Measurements from ENCODE around the gene PRKAB1.
"Not testable (repeated sequence)": the region's sequence is repeated elsewhere in the genome, so short reads cannot be mapped to it uniquely, and the experiment has no call there.

The PRKAB1 gene

DNA sequence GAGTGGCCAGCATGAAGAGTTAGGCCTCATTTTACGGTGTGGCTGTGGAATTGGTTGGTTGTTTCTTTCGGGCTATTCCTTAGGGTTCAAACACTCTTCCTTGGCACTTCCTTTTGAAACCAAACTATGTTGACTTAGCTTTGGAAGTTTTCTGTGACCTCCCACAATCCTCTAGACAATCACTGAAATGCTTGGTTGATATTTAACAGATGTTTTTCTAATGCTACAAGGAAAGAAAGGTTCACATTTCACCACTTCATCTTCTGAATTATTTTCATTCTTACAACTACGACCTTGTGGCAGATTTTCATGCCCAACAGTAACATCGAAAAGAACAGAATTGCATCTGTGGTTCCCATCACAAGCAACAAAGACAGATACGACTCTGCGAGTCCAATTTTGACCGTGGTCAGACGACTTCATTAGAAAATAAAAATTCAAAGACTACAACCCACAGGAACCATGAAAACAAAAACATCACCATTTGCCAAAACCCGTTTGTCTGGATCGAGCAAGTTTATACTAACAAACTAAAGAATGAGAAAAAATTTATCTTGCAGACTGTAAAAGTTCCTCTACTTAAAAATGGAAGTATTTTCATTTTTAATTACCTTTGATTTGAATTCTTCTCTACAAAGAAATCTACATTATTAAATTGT is 16.9 kb downstream of the PRKAB1 start:
- no peak for DNase-seq (ENCODE audit: low read depth, low spot score)

DNA sequence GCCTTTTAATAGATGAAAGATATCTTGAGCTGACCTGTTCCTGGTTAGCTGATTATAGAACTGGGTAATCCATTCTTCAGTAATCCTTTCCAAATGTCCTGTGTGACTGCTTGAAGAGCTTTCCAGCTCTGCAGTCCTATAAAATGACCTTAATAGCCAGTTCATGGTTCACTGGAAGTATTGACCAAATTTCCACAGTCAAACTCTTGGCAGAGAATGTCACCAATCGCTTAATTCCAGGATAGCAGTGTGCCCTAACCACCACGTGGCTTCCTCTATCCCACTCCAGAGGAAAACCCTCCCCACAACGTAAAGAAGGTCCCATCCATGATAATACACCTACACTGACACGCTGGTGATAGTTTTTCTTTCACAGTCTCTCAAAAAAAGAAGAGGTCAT is 17.4 kb downstream of the PRKAB1 start:
- DNase-seq (ENCODE audit: low read depth, low spot score), result no peak

DNA sequence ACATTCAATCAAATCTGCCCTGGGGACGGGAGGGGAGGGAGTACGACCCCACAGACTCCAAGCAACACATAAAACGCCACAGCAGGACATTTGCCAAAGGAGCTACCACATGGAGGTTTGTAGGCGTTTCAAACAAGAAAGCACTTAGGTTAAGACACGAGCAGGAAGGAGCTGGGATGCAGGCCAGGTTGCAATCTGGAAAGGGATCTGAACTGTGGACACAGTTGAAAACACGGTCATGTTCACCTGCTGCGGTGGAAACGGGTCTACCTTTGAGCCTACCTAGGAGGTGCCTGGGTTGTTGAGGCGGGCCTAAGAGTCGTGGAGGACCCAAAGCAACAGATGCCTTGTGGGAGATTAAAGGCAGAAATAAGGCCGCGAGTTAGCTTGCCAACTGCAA is 18.4 kb downstream of the PRKAB1 start:
- no peak for DNase-seq (ENCODE audit: low read depth, low spot score)

DNA sequence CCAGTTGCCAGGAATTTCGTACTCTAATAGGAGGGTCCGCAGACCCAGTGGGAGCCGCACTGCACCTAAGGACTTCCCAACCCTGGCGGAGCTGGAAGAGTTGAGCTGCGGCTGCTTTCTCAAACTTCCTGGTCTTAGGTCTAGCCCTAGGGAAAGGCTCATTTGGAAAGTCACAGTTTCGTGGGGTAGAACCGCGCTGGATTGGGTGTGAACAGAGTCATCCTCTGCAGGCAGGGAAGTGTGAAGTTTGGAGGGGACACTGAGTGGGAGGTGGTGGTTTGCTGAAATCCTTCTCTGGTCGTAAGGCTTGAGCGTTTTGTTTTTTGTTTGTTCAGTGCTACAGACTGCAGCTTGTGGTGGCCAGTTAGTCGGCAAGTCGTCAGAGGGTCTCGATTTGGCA is 18.8 kb downstream of the PRKAB1 start:
- no peak for DNase-seq (ENCODE audit: low read depth, low spot score)

DNA sequence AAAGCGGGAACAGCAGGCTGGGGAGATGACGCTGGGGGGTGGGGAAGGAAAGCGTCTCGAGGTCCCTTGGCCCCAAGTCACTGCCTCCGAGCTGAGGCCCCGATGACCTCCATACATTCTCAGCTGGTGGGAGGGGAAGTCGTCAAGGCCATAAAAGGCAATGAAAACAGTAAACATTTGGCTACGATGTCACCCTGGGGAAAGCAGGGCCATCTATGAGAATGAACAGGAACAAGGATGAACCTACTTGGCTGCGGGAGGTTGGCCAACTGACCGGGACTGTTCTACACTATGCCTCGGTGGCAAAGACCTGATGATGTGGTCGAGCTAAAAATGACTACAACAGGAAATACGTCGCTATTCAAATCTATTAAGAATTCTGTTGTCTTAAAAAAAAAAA is 19.5 kb downstream of the PRKAB1 start:
- no peak for DNase-seq (ENCODE audit: low read depth, low spot score)

DNA sequence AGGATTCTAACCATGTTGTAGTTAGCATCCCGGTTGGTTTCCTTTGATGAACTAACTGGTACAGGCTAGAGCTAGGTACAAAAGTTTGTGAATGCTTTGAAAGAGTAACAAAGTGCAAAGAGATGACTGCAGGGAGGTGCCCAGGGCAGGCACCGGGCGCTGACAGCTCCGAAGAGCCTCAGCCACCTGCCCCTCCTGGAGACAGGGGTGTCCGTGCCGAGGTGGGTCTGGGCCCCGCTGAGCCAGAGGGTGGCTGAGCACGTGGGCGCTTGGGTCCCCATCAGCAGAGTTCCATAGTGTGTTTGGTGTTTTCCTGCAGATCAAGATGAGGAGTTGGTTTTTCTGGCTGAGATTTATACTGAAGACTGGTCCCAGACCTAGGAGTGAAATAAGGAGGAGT is 19.9 kb downstream of the PRKAB1 start:
- DNase-seq (ENCODE audit: low read depth, low spot score), result no peak

DNA sequence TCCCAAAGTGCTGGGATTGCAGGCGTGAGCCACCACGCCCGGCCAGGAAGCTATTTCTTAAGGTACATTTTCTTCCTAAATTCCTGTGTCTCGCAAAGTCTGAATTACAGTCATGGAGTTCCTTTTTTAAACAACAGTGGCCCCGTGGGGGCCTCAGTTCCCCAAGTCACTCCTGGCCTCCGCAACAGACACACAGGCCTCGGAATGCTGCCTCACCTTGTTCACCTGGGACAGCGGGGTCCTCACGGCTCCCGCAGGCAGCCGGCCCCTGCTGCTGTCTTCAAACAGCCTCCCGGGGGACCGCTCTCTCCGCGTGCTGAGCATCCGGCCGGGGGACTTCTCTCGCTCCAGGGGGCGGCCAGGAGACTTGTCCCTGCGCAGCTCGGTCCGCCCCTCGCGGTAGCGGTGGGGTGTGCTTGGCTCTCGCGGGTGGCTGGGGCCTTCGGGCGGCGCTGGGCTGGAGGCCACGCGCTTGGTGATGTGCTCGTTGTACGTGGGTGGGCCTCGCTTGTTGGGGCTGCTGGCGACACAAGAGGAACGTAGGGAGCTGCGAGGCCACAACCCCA is 22.1 kb downstream of the PRKAB1 start:
- DNase-seq (ENCODE audit: low read depth, low spot score), result no peak

DNA sequence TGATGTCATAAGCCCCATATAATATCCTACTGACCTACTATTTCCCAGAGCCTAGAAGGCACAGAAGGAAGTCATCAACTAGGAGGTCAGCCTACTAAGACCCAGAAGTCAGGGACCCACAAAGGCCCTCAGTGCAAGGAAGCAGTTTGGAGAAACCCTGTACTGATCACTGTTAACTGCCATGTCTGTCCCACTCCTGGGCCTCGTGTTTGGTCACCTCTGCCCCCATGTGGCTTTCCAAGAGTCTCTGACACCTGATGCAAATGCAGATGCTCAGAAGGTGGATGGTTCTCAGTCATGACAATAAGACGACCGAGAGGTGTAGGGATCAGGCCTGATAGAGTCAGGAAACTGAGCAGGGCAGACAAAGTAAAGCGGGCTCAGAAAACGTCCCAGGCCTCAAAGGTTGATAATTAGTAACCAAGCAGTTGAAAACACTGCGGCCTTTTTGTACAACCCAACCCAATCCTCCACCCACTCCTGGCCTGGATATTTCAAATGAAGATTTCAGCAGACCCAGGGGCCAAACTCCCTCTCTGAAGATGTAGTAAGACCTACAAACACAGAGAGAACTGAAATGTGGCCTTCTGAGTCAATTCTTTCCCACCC is 23.4 kb downstream of the PRKAB1 start:
- no peak for DNase-seq (ENCODE audit: low read depth, low spot score)

DNA sequence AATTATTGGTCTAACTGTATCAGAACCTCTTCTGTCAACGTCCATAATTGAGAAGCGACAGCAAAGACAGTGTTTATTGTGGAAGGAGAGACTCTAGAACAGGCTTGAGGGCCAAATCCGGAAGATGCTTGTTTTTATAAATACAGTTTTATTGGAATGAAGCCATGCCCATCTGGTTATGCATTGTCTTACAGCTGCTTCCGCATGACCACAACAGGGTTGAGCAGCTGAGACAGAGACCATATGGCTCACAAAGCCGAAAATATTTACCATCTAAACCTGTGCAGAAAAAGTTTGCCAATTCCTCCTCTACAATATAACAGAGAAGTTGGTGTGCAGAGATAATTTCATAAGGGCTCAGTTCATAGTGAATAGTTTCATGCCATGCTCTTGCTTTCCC is 24.5 kb downstream of the PRKAB1 start:
- DNase-seq (ENCODE audit: low read depth, low spot score), result no peak

DNA sequence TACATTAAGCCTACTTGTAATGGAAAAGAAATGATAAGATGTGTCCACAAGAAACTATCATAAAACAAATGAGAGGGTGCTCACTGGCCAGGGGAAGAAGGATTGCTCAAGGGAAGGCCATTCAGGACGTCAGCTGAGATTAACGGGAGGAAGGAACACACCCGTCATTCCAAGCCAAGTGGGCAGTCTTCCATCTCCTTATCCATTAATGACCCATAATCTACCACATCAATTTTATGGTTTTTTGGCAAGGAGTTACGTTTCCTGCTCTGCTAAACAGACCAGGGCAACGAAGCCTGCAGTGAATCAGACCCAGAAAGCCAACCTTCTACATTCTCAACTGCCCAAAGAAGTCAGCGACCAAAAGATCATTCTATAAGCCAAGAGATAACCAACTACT is 25.1 kb downstream of the PRKAB1 start:
- no peak for DNase-seq (ENCODE audit: low read depth, low spot score)

DNA sequence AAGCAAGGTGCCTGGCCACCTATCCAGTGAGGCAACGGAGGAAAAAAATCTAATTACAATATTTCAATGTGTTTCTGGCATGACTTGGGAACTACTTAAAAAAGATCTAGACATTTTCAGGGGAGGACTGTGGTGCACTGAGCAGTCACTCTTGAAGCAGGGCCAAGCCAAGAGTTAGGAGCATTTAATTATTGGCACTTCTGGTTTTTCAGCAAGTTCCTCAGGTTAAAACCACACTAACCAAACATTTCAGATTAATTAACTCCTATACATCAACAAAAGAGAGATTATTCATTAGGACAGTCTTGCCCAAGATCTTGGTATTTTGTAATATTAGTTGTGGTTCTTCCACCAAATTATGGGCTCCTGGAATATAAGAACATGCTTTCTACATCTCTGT is 25.6 kb downstream of the PRKAB1 start:
- DNase-seq (ENCODE audit: low read depth, low spot score), result no peak

DNA sequence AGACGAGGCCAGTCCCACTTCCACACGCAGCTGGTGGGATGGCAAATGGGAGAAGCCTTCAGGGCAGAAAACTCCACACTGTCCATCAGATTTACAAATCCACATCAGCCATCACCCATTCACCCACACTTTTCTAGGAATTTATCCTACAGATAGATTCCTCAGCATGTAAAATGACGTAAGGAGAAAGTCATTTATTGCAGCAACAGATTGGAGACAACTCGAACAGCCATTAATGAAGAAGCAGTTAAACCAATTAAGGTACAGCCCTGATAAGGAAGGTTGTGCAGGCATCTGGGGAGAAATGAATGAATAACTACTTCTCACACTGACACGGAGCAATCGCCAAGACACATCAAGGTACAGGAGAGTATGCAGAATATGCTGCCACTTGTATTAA is 26.2 kb downstream of the PRKAB1 start:
- no peak for DNase-seq (ENCODE audit: low read depth, low spot score)

DNA sequence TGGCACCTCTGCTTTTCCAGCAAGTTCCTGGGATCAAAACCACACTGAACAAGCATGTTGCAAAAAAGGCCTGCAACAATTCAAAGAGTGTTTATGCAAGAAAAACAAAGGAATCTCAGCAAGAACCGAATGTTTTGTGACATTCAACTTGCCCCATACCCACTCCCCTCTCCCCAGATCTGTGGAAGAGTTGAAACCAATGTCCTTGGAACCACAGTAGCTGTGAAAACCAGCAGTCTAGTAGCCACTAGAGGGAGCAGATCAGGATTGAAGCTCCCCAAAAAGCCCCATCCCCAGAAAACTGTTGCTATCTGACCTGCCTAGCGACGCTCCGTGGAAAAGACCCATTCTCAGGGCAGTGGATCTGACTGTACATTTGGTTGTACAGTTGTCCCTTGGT is 27.1 kb downstream of the PRKAB1 start:
- no peak for DNase-seq (ENCODE audit: low read depth, low spot score)

DNA sequence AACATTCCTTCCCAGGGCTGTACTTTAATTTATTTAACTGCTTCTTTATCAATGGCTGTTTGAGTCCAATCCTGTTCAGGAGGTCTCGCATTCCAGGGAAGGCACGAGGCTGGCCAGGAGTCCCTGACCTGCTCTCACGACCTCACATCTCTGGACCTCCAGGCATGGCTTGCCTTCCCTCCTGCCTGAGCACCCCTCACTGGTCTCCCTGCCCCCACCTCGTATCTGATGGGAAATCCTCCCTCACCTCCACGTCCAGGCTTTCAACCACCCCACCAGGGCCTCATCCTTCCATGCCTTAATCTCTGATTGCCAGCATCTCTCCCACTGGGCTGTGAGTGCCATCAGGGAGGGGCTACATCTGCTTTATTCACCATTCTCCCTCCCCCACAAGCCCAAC is 29.0 kb downstream of the PRKAB1 start:
- no peak for DNase-seq (ENCODE audit: low read depth, low spot score)

DNA sequence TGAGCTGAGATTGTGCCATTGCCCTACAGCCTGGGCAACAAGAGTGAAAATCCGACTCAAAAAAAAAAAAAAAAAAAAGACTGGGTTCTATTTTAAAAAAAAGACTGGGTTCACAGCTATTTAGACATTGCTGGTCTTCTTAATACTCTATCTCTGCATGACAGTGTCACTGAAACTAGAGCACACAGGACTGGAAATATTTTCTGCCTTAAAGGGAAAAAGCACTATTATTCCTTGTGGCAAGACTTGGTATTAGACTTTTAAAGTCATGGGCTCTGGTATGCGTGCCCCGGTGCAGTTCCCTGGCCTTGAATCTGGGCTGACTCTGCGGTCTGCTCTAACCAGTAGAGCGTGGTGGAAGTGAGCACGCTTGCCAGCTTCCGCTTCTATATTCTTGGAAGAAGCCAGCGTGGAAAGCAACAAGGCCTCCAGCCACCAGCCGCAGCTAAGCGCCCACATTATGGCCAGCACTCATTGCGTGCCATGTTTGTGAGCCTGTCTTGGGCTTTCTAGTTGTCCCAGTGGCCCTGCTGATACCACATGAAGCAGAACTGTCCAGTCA is 31.3 kb downstream of the PRKAB1 start:
- no peak for DNase-seq (ENCODE audit: low read depth, low spot score)

DNA sequence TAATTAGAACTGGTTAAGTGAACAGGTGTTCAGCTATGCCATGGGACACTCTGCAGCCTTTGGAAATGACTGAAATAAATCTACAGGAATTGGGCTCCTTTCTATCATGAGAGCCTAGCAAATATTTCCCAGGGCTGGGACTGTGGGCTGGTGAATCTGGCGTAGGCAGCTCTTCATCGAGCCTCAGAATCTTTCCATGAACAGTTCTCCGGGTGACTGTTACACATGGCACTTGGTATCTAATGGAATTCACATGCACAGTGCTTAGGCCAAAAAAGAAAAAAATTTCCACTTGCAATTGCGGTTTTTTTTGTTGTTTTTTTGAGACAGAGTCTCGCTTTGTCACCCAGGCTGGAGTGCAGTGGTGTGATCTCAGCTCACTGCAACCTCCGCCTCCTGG is 32.1 kb downstream of the PRKAB1 start:
- DNase-seq (ENCODE audit: low read depth, low spot score), result no peak

DNA sequence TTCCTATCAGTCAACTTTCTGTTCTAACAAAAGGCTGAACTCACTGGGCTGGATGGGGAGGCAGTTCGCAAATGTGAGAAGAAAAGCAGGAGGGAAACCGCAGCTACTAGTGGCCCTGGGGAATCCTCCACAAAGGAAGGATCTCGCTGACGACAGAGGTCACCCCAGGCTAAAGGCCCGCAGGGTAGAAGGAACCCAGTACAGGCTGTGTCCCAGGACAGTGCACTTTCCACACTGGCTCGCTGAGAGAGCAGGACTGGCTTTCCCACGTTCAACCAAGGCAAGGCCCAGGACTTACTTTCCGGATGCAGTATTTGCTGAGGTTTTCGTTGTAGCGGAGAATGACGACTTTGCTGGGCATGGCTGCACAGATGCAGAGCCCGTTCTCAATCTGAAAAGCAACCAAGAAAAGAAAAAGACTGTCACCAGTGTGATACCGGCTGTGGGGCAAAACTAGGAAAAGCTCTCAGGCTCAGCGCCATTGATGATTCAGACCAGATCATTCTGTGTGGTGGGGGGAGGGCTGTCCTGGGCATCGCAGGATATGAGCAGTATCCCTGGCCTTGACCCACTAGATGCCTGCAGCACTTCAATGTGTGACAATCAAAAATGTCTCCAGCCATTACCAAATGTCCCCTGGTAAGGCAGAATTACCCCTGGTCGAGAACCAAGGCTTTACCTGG is 36.3 kb downstream of the PRKAB1 start:
- no peak for DNase-seq (ENCODE audit: low read depth, low spot score)

DNA sequence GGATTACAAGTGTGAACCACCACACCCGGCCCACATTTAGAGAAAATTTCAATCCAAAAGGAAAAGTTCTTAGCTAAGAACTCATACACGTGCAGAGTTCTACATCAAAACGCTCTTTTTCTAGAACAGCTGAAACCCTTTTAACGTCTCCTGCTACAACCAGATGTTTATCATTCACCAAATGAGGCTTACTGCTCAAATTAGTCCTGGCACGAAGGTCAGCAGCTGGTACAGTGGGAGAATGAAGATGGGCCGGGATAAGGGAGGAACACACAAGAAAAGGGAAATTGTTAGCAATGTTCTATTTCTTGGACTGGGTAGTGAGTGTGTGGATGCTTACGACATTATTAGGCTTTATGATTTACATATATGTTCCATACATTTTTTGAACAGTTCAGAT is 37.2 kb downstream of the PRKAB1 start:
- DNase-seq (ENCODE audit: low read depth, low spot score), result no peak

DNA sequence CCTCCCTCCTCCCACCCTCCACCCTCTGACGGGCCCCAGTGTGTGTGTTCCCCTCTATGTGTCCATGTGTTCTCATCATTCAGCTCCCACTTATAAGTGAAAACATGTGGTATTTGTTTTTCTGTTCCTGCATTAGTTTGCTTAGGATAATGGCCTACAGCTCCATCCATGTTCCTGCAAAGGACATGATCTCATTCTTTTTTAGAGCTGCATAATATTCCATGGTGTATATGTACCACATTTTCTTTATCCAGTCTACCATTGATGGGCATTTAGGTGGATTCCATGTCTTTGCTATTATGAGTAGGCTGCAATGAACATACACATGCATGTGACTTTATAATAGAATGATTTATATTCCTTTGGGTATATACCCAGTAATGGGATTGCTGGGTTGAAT is 38.5 kb downstream of the PRKAB1 start:
- DNase-seq (ENCODE audit: low read depth, low spot score), result not testable (repeated sequence)

DNA sequence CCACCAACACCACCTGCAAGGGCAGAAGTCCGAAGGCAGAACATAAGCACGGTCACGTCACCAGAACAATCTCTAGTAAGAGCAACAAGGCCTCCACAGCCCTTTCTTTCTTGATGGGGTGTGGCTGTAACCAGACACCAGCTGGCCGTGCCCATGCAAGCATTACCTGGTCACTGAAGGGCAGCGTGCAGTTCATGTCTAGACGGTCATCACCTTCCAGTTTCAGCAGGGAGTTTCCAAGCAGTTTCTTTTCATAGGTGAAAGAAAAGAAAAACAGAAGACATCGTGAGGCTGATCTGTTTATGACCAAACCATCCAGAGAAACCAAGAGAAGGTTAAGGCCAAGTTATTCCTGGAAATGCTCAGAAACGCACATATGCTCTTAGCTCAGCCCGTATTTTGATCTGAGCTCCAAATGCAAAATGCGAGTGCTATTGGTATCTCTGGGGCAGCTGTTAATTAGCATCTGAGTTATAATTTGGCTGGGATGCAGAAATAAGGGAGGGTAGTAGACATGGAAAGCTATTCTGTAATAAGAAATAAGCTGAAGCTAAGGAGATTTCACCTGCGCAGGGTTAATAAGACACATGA is 42.5 kb downstream of the PRKAB1 start:
- DNase-seq (ENCODE audit: low read depth, low spot score), result no peak

DNA sequence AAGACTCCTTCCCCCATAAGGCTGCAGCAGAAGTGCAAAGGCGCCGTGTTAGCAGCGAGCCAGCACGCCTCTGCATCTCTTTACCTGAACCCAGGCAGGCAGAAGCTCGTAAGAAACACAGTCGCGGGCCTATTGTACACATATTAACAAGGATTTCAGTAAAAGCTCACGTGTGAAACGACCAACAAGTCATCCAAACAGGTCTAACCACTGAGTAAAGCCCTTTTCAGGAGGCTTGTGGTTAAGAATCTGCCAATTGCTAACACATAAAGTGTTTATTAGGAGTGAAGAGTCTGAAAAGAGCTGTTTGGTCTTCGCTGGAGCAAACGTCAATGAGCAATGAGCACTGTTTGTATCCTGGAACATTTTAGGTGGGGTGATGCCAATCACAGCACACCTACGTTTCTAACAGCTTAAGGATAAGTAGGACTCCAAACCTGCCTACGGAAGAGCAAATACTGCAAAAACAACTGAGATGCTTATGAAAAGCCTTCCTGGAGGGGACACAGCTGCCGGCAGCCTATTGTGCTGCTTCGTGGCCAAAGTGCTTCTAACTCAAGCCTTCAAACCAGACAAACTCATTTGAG is 43.1 kb downstream of the PRKAB1 start:
- DNase-seq (ENCODE audit: low read depth, low spot score), result no peak

DNA sequence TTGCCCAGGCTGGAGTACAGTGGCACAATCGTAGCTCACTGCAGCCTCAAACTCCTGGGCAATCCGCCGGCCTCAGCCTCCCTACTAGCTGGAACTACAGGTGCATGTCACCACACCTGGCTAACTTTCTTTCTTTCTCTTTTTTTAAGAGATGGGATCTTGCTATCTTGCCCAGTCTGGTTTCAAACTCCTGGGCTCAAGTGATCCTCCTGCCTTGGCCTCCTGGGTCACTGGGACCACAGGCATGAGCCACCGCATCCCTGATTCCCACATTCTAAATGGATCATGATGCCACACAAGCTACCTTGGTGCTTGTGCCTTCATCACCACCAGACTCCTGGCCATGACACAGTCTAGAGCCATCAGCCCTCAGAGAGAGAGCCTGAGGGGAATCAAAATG is 43.8 kb downstream of the PRKAB1 start:
- no peak for DNase-seq (ENCODE audit: low read depth, low spot score)
